HG03066 (cell line): ENCODE measurements around the gene MKRN1.
"Not testable (repeated sequence)": the region's sequence is repeated elsewhere in the genome, so short reads cannot be mapped to it uniquely, and the experiment has no call there.

ENCODE experiments used
- ATAC-seq: cut with Tn5 transposase; IDR thresholded peaks from one replicate; pipeline ENCODE4 v1.9.1; 2021; ENCODE audit warnings: low read depth; ENCODE audit not compliant: unreplicated experiment

Gene MKRN1

DNA sequence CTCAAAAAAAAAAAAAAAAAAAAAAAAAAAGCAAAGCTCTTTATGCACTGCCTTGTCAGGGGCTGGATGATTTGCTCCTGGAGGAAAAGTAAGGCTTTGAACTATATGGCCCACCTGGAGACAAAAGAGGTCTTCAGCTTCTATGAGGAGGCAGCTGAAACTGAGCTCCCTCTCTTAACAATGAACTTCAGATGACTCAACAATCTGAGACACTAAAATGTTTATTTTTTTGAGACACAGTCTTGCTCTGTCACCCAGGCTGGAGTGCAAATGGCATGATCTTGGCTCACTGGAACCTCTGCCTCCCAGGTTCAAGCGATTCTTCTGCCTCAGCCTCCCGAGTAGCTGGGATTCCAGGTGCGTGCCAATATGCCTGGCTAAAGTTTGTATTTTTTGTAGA, 38.7 kb downstream of the MKRN1 start:
- ATAC-seq = no peak

DNA sequence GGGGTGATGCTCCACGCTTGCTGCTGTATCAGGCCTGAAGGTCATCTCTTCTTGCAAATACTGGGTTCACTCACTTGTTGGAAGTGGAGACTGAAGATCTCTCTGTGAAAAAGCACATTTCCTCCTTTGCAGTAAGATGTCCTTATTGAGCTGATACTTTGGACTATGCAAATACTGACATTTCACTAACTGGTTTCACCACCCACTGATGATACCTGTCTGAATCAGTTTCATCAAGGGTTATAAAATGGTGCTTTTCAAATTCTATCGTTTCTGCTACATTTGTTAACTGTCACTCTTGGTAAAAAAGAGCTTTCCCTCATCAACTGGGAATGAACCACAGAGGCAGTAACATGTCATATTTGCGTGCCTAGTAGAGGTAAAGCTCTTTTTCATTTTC, 39.9 kb downstream of the MKRN1 start:
- ATAC-seq = no peak

DNA sequence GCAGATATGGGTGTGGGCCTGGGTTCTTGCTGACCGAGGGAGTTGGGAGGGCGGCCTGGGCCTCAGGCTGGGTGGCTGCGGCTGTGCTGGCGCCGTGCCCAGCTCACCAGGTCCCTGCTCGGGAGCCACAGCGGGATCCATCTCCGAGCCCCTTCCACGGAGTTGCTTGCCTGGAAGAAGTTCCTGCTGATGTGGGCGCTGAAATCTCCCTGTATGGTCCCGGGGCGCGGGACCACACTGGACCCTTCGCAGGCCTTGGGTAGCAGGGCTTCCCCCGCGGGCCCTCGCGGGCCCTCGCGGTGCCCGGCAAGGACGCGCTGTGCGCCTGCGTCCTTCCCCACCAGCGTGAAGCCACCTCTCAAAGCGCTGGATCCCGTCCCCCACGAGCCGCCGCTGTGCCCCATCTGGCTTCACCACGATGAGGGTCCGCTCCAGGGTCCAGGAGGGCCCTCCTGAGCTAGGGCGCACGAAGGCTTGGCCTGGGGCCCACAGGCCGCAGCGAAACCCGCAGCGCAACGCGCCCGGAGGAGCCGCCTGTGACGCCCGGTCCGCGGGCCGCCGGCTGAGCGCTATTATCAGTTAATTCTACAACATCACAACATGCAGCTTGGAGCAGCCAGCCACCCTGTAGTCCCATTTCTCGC, 43.9 kb downstream of the MKRN1 start:
- ATAC-seq = no peak

DNA sequence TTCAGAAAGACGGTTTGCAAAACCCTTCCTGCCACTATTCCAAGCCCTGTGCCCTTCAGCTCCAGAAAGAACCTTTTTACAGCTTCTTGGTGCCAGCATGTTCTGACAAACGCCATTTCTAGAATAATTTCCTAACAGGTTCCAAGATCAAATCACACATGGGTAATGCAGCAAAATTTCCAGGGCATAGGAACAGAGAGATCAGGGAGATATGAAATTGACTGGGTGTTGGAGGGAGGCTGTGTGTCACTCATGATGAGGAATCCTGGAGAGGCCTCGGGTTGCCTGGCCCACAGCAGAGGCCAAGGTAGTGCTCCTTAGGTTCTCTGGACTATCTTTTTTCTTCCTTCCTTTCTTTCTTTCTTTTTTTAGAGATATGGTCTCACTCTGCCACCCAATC, 45.9 kb downstream of the MKRN1 start:
- ATAC-seq = no peak

DNA sequence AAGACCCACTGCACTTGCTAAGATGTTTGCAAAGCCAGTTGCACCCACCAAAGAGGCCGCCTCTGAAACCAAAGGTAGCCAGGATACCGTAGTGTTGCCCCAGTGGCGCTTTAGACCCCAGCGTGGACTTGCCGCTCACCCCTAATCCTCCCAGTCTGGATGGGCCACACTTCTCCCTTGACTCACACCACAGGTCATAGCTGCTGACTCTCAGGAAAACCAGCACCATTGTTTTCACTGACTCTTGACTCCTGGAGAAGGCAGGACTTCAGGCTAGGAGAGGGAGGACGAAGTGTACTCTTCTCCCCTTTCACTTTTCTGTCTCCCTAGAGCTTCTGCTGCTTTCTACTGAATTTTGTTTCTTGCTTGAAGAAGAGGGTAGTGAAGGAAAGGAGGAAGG, 53.2 kb downstream of the MKRN1 start:
- ATAC-seq = no peak

DNA sequence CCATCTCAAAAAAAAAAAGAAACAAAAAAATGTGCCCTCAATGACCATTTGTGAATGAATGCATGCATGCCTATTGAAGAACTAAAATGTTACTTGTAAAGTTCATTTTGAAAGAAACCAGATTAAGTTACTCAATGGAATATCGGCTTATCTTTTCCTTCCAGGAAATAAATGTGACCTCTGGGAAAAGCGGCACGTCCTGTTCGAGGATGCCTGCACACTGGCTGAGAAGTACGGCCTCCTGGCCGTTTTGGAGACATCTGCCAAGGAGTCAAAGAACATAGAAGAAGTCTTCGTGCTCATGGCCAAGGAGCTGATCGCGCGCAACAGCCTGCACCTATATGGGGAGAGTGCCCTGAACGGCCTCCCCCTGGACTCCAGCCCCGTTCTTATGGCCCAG, 53.6 kb downstream of the MKRN1 start:
- ATAC-seq = no peak

DNA sequence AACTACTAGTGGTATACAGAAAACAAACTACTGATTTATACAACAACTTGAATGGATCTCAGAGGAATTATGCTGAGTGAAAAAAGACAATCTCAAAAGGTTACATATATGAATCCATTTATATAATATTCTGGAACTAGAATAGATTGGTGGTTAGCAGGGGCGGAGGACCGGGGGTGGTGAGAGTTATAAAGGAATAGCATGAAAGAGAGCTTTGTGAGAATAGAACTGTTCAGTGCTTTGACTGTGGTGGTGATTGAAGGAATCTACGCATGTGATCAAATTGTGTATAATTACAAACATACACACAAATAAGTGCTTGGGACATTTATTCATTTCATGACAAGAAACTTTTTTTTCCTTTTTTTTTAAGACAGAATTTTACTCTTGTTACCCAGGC, 55.8 kb downstream of the MKRN1 start:
- ATAC-seq = no peak

DNA sequence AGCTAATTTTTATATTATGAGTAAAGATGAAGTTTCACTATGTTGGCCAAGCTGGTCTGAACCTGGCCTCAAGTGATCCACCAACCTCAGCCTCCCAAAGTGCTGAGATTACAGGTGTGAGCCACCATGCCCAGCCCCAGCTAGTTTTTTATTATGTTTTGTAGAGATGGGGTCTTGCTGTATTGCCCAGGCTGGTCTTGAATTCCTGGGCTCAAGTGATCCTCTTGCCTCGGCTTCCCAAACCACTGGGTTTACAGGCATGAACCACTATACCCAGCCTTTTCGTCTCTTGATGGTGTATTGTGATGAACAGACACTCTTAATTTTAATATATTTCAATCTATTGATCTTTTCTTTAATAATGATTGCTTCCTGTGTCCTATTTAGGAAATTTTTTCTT, 57.8 kb downstream of the MKRN1 start:
- no peak for ATAC-seq

DNA sequence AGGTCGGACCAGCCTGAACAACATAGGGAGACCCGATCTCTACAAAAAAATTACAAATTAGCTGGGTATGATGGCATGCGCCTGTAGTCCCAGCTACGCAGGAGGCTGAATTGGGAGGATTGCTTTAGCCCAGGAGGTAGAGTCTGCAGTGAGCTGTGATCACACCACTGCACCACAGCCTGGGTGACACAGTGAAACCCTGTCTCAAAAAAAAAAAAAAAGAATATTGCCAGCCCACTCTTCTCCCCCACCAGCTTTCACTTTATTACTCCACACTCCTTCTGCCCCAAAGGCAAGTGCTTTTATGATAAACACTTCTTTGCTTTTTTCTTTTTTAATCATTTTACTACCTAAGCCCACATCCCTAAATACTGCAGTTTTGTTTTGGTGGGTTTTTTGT, 60.7 kb downstream of the MKRN1 start:
- ATAC-seq = no peak

DNA sequence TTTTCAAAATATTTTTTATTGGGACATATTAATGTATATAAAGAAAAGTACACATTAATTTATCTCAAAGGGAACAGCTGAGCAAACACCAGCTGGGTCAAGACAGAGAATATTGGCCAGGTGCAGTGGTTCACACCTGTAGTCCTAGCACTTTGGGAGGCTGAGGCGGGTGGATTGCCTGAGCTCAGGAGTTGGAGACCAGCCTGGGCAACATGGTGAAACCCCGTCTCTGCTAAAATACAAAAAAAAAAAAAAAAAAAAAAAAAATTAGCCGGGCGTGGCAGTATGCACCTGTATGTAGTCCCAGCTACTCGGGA, 61.2 kb downstream of the MKRN1 start:
- ATAC-seq = not testable (repeated sequence)

DNA sequence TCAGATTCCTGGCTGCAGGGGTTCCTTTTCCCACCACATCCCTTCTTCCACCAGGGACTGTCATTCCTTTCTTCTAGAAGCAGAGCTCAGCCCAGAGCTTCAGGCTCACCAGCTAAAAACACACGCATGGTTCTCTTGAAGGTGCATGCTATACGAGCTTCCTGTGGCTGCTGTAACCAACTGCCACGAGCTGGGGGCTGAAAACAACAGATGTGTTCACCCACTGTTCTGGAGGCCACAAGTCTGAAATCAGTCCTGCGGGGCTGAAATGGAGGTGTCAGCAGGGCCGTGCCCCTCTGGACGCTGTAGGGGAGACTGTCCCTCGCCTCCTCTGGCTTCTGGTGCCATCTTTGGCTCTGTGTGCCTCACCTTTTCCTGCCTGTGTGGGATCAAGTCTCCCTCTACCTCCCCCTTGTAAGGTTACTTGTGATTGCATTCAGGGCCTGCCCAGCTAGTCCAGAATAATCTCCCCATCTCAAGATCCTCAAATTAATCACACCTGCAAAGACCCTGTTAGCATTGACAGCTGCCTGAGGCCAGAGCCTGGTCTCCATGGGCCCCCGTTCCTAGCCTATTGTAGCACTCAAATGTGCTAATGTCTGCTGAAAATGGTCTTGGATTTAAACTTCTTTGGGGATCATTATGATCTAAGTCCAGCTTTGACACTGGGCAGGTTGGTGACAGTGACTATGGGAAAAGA, 61.7 kb downstream of the MKRN1 start:
- ATAC-seq = no peak

DNA sequence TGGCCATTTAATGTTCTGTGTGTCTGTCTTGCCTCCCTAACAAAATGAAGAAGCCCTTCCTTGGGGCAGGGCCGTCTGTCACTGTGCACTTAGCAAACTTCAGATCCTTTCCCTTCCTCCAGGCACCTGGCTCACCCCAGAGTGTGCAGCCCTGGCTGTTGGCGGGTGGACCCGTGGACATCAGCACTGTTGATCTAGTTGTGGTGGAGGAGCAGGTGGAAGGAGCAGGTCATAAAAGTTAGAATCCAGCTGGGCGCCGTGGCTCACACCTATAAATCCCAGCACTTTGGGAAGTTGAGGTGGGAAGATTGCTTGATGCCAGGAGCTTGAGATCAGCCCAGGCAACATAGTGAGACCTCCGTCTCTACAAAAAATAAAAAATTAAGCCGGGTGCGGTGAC, 62.7 kb downstream of the MKRN1 start:
- no peak for ATAC-seq

DNA sequence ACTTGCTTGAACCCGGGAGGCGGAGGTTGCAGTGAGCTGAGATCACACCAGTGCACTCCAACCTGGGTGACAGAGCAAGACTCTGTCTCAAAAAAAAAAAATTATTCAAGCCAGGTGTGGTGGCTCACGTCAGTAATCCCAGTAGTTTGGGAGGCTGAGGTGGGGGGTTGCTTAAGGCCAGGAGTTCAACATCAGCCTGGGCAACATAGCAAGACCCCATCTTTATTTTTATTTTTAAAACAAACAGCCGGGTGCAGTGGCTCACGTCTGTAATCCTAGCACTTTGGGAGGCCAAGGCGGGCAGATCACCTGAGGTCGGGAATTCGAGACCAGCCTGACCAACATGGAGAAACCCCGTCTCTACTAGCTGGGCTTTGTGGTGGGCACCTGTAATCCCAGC, 63.5 kb downstream of the MKRN1 start:
- ATAC-seq = not testable (repeated sequence)

DNA sequence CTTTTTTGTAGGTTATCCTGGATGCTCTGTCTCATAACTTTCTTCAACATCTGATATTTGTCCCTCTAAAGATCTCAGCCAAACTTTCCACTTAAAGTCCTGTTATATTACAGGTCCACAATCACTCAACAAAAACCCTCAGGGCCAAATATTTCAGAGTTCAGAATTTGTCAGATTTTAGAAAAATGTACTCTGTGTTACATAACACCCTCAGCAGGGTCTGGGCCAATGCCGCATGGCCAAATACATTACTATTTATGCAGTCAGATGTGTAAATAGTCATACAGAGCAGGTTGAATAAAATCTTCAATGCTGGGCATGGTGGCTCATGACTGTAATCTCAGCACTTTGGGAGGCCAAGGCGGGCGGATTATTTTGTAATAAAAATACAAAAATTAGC, 63.9 kb downstream of the MKRN1 start:
- ATAC-seq = no peak

DNA sequence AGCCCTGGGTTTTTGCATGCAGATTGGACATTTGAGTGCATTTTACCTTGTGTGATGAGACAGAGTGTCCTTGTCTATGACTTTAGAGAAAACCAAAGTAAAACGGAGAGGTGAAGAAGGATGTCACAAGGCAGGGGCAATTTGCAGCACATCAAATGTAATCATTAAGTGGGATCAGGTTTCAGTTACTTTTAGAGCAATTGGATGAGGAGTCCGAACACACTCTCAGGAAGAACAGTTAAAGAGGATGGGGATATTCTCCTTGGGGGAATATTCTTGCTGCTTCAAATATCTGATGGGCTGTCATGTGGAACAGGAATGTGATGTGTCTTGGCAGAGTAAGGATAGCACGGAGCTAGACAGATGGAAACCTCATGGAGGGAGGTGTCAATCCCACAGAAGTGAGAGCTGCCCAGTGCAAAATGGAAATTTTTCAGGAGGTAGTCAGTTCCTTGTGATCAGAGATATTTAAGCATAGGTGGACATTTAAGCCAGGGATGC, 74.7 kb downstream of the MKRN1 start:
- no peak for ATAC-seq

DNA sequence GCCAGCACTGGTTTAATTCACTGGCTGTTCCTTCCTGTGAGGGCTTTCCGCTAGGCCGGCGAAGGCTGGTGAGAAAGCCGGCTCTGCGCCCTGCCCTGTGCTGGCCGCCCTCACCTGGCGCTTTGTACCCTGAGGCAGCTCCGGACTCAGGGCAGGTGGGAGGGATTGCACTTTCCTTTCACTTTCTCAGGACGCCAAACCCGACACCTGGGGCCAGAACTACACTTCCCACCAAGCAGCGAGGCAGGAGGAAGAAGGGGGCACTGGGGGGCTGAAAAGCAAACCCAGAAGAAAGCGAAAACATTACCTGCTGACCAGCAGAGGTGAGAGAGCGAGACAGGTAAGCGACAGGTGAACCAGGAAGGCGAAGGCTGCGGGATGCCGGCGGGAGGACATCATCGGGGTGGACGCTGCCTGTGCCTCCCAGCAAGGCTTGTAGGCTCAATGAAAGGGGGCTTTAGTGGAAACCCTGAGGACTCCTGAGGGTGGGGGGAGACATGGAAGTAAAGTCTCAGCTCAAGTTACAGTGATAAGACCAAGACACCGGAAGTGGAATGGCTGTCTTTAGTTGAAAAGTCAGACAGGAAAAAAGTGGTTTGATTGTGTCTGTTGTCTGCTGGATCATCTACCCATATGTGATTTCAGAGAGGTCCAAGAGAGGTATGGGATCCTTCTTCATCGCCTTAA, 75.3 kb downstream of the MKRN1 start, which contains the start of gene RAB19:
Gene RAB19, plus strand, starts transcription at position 181 of the 687 bp plus-strand sequence. CDS start 3,589 bp downstream, outside the sequence.
- ATAC-seq = no peak
